Activated naive CD8-positive, alpha-beta T cell (primary cell): ENCODE data around the gene IDH1.
"Not testable (repeated sequence)": the region's sequence is repeated elsewhere in the genome, so short reads cannot be mapped to it uniquely, and the experiment has no call there.

Experiments
- H3K27ac Mint-ChIP-seq: one replicate; pipeline ENCODE4 v1.8.0; 2021; ENCODE audit warnings: mixed read lengths
- H3K27me3 Mint-ChIP-seq: one replicate; pipeline ENCODE4 v1.8.0; 2021; ENCODE audit warnings: mixed read lengths
- H3K36me3 Mint-ChIP-seq: one replicate; pipeline ENCODE4 v1.8.0; 2021; ENCODE audit warnings: mixed read lengths
- H3K4me1 Mint-ChIP-seq: one replicate; pipeline ENCODE4 v1.8.0; 2021; ENCODE audit warnings: low read depth, mixed read lengths
- H3K4me3 Mint-ChIP-seq: one replicate; pipeline ENCODE4 v1.8.0; 2021; ENCODE audit warnings: mild to moderate bottlenecking, mixed read lengths
- H3K9me3 Mint-ChIP-seq: one replicate; pipeline ENCODE4 v1.8.0; 2021; ENCODE audit warnings: low read depth, mixed read lengths

The IDH1 gene

GRCh38 chr2:208249296-208249695 lies 5.6 kb downstream of the IDH1 start:
- Mint-ChIP-seq H3K36me3 (peaks cover 2% of the 10 kb centered on the region), H3K4me1 (peaks cover 18% of the 10 kb centered on the region), H3K27ac (no peak overlapping the region), H3K27me3 (no peaks in the 10 kb centered on the region), H3K9me3 (no peaks in the 10 kb centered on the region), H3K4me3 (no peak overlapping the region)

- Mint-ChIP-seq H3K27me3 (no peaks in the 10 kb centered on the region), H3K4me1 (peaks cover 13% of the 10 kb centered on the region), H3K4me3 (no peak overlapping the region), H3K9me3 (no peaks in the 10 kb centered on the region), H3K36me3 (peaks cover 6% of the 10 kb centered on the region), H3K27ac (no peak overlapping the region)
Observed at GRCh38 chr2:208248601-208249000, 6.3 kb downstream of the IDH1 start.

GRCh38 chr2:208245746-208246145 lies 9.1 kb downstream of the IDH1 start:
- Mint-ChIP-seq H3K36me3 (peaks cover 9% of the 10 kb centered on the region), H3K4me1 (no peaks in the 10 kb centered on the region), H3K4me3 (no peak overlapping the region), H3K27ac (no peak overlapping the region), H3K9me3 (no peaks in the 10 kb centered on the region), H3K27me3 (no peaks in the 10 kb centered on the region)

DNA sequence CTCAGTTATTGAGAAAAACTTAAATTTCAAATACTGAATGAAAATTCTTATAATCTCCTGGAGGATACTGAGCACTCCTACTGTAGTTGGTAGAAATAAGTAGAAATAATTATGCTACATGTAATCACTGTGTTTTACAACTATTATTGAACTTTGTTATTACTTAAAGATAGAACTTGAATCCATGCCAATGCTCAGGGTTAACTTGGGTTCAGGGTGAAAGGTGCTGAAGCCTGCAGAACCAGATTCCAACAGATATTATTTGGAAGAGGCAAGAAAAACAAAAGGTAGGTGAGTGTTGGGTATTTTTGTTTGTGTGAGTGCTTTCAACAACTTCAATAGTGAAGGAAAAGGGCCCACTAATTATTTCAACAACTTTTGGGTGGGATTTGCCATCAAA lies 10.4 kb downstream of the IDH1 start:
- H3K36me3 Mint-ChIP-seq, result peaks cover 13% of the 10 kb centered on the region
- H3K4me1 Mint-ChIP-seq, result no peaks in the 10 kb centered on the region
- no peak overlapping the region for H3K4me3 Mint-ChIP-seq
- H3K9me3 Mint-ChIP-seq, result no peaks in the 10 kb centered on the region
- no peaks in the 10 kb centered on the region for H3K27me3 Mint-ChIP-seq
- H3K27ac Mint-ChIP-seq, result no peak overlapping the region

DNA sequence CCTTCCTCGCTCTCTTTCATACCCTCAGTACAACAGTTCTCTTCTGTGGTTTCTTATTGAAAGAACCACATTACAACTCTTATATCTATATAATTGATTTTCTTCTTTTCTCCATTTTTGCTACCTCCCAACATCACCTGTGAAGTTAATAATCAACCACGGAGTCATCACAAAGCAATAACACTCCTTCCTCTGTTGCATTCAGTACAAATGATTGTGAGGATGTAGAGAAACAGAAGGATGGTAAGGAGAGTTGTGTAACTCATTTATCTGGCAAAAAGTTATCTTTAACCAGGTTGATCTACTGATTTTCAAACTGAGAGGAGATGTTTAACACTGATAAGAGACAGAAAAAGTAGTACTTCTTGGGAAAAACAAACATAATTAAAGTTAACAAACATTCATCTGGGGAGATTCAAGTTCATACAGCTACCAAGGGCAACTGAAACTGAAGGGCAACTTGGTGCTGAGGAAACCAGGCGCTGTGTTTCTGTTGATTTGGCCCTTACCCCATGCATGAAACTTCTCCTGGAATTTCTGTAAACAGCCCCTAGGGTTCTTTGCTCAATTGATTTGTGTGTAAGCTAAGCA lies 14.2 kb downstream of the IDH1 start:
- Mint-ChIP-seq H3K4me1 (no peaks in the 10 kb centered on the region), H3K4me3 (no peak overlapping the region), H3K27me3 (no peaks in the 10 kb centered on the region), H3K9me3 (no peaks in the 10 kb centered on the region), H3K36me3 (peaks cover 23% of the 10 kb centered on the region), H3K27ac (no peak overlapping the region)

GRCh38 chr2:208239770-208240493 lies 14.9 kb downstream of the IDH1 start:
- H3K9me3 Mint-ChIP-seq, result no peaks in the 10 kb centered on the region
- H3K4me1 Mint-ChIP-seq, result no peaks in the 10 kb centered on the region
- H3K27ac Mint-ChIP-seq, result no peak overlapping the region
- H3K36me3 Mint-ChIP-seq, result peaks cover 27% of the 10 kb centered on the region
- no peaks in the 10 kb centered on the region for H3K27me3 Mint-ChIP-seq
- no peak overlapping the region for H3K4me3 Mint-ChIP-seq

DNA sequence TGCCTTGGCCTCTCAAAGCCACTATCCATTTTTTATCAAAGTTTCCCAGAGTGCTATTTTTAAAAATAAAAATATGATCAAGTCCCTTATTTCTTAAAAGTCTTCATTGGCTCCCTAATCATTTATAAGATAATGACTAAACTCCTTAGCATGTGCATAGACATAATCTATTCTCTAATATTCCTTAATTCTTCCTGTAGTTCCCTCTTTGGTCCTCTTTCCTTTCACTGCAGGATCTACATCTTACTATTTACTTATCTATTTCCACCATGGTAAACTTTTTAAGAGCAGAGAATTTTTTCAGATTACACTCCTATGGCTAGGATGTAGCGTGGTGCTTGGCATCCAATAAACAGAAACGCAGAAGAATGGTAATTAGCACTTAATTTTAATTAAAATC lies 19.0 kb downstream of the IDH1 start:
- H3K27ac Mint-ChIP-seq, result no peak overlapping the region
- H3K9me3 Mint-ChIP-seq, result peaks cover 11% of the 10 kb centered on the region
- H3K4me1 Mint-ChIP-seq, result no peaks in the 10 kb centered on the region
- no peak overlapping the region for H3K4me3 Mint-ChIP-seq
- H3K36me3 Mint-ChIP-seq, result peaks cover 28% of the 10 kb centered on the region
- no peaks in the 10 kb centered on the region for H3K27me3 Mint-ChIP-seq

GRCh38 chr2:208234786-208235185 lies 20.1 kb downstream of the IDH1 start:
- no peaks in the 10 kb centered on the region for H3K27me3 Mint-ChIP-seq
- peaks cover 11% of the 10 kb centered on the region for H3K9me3 Mint-ChIP-seq
- H3K27ac Mint-ChIP-seq, result no peak overlapping the region
- no peak overlapping the region for H3K4me3 Mint-ChIP-seq
- no peaks in the 10 kb centered on the region for H3K4me1 Mint-ChIP-seq
- peaks cover 24% of the 10 kb centered on the region for H3K36me3 Mint-ChIP-seq

- Mint-ChIP-seq H3K36me3 (peaks cover 5% of the 10 kb centered on the region), H3K4me3 (no peak overlapping the region), H3K27ac (no peak overlapping the region), H3K9me3 (peaks cover 11% of the 10 kb centered on the region), H3K27me3 (no peaks in the 10 kb centered on the region), H3K4me1 (no peaks in the 10 kb centered on the region)
Observed at GRCh38 chr2:208228476-208228875, 26.4 kb downstream of the IDH1 start.

DNA sequence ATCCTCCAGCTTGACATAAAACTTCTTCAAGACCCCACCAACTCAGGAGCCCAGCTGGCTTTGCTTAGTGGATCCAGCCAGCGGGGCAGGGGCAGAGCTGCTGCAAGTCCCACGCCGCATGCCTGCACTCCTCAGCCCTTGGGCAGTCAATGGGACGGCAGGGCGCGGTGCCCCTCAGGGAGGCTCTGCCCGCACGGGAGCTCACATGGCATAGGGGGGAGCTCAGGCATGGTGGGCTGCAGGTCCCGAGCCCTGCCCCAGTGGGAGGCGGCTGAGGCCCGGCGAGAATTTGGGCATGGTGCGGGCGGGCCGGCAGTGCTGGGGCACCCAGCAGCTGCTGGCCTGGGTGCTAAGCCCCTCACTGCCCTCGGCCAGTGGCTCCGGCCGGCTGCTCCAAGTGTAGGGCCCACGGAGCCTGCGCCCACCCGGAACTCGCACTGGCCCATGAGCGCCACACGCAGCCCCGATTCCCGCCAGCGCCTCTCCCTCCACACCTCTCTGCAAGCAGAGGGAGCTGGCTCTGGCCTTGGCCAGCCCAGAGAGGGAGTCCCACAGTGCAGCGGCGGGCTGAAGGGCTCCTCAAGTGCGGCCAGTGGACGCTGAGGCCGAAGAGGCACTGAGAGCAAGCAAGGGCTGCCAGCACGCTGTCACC lies 27.2 kb downstream of the IDH1 start:
- Mint-ChIP-seq H3K27me3 (no peaks in the 10 kb centered on the region), H3K4me1 (no peaks in the 10 kb centered on the region), H3K9me3 (peaks cover 11% of the 10 kb centered on the region), H3K36me3 (peaks cover 5% of the 10 kb centered on the region), H3K4me3 (no peak overlapping the region), H3K27ac (no peak overlapping the region)

DNA sequence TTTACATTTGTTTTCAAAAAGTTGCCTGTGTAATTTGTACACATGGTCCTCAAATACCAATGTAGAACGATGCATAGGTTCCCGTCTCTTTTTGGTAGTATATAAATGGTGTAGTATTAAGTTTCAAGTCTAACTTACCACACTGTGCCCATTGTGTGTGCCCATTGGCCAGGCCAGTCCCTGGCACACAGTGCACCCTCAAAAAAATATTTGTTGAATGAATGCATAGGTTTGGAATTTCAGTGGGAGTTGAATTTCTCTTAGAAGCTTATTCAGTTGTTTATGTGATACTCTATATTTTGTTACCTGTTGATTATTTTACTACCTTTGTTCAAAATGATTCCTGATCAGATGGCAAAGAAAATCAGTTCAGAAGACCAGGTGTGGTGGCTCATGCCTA lies 30.1 kb downstream of the IDH1 start:
- H3K36me3 Mint-ChIP-seq, result no peaks in the 10 kb centered on the region
- no peak overlapping the region for H3K27ac Mint-ChIP-seq
- H3K4me3 Mint-ChIP-seq, result no peak overlapping the region
- no peaks in the 10 kb centered on the region for H3K9me3 Mint-ChIP-seq
- H3K27me3 Mint-ChIP-seq, result no peaks in the 10 kb centered on the region
- no peaks in the 10 kb centered on the region for H3K4me1 Mint-ChIP-seq

- Mint-ChIP-seq H3K27me3 (no peaks in the 10 kb centered on the region), H3K4me3 (no peak overlapping the region), H3K36me3 (no peaks in the 10 kb centered on the region), H3K9me3 (no peaks in the 10 kb centered on the region), H3K27ac (no peak overlapping the region), H3K4me1 (no peaks in the 10 kb centered on the region)
Observed at GRCh38 chr2:208222351-208222750, 32.5 kb downstream of the IDH1 start.

- H3K27ac Mint-ChIP-seq, H3K4me3 Mint-ChIP-seq, H3K4me1 Mint-ChIP-seq, H3K36me3 Mint-ChIP-seq, H3K9me3 Mint-ChIP-seq, H3K27me3 Mint-ChIP-seq: not testable (repeated sequence)
Observed at GRCh38 chr2:208221873-208222272, 33.0 kb downstream of the IDH1 start.

GRCh38 chr2:208210688-208211451 lies 44.0 kb downstream of the IDH1 start:
- Mint-ChIP-seq H3K27ac (no peak overlapping the region), H3K9me3 (no peaks in the 10 kb centered on the region), H3K4me3 (no peak overlapping the region), H3K4me1 (no peaks in the 10 kb centered on the region), H3K27me3 (no peaks in the 10 kb centered on the region), H3K36me3 (no peaks in the 10 kb centered on the region)
